ENCODE measurements around the gene COL16A1. TPM values are rescaled to one million over a fixed set of nuclear protein-coding genes. Genes with fewer than 3 reads are reported as not detected.

COL16A1 gene
- total and polyA plus RNA-seq, 2 of the 4 experiments (the other 2 are of a cell fraction): 34.2 to 62.8 TPM

- 25% methylated on average over 7 of the region's 7 CpGs; no CpG with 5 or more reads in 1 of the 2 experiments for WGBS, 2 experiments (ENCODE audit: extremely low coverage in 2 of 2, insufficient read length in 1 of 2)
- intact Hi-C loops (cut with micrococcal nuclease): loop anchor here (5.0 kb wide), 2 partner anchors 44 to 184 kb away; partner anchors contain the start of gene COL16A1
- POLR2A ChIA-PET (ENCODE audit: unreplicated experiment): no interaction called here
These were observed 42.9 kb upstream of the COL16A1 start for GRCh38 chr1:31746687-31747086.

More at GRCh38 chr1:31746687-31747086, 42.9 kb upstream of the COL16A1 start:
- peaks cover 22% of the 10 kb centered on the region for H3K4me1 ChIP-seq (ENCODE audit: control insufficient read depth, insufficient read depth, low read length)
- DNase-seq (no peak), ATAC-seq (ENCODE audit: low read depth) (no peak)
- no peak overlapping the region for H4K91ac ChIP-seq (ENCODE audit: insufficient read depth, low read depth, low read length)
- peaks cover 5% of the 10 kb centered on the region; the same call in 1 of the 2 replicates for H3K9me1 ChIP-seq (ENCODE audit: insufficient read depth, low read length)
- H3K4me2 ChIP-seq (ENCODE audit: low read depth, low read length): no peak overlapping the region
- no peak overlapping the region for H4K5ac ChIP-seq (ENCODE audit: low read depth, low read length)
- peaks cover 30% of the 10 kb centered on the region for H4K20me1 ChIP-seq (ENCODE audit: insufficient read depth, low read length)
- no peaks in the 10 kb centered on the region for H3K27me3 ChIP-seq (ENCODE audit: control insufficient read depth, insufficient read depth, low read length)
- H4K8ac ChIP-seq (ENCODE audit: low read depth in 2 of 2, low read length in 2 of 2): no peak overlapping the region
- H3K9me3 ChIP-seq (ENCODE audit: control insufficient read depth, insufficient read depth, low read length): no peaks in the 10 kb centered on the region
- no peak overlapping the region for H3K18ac ChIP-seq (ENCODE audit: low read depth, low read length)
- dilution Hi-C loops (cut with HindIII; ENCODE audit: low sequenced_read_pairs, unreplicated experiment): no loop called here
- no TSS peak for BruUV-seq (replicated peaks)
- H2AK5ac ChIP-seq (ENCODE audit: low read depth, low read length): no peak overlapping the region
- H2BK5ac ChIP-seq (ENCODE audit: low read depth, low read length, poor library complexity, severe bottlenecking): no peak overlapping the region
- no peak overlapping the region; the same call in 1 of the 2 replicates for H2BK20ac ChIP-seq (ENCODE audit: low read depth, low read length)
- H3K36me3 ChIP-seq (ENCODE audit: control insufficient read depth, insufficient read depth, low read length): no peaks in the 10 kb centered on the region
- no peak overlapping the region for H2BK15ac ChIP-seq (ENCODE audit: low read depth, low read length)
- no peak overlapping the region for H3K56ac ChIP-seq (ENCODE audit: extremely low read depth, insufficient read depth, low read length)
- H2AK9ac ChIP-seq (replicated peaks; ENCODE audit: low read depth, low read length, poor library complexity): peak overlapping the region; percentile 66
- H2AFZ ChIP-seq (replicated peaks; ENCODE audit: low read length, poor library complexity): no peak overlapping the region
- H3K79me1 ChIP-seq (ENCODE audit: low read depth in 1 of 2, low read length in 2 of 2): peaks cover 0 to 3% of the 10 kb centered on the region in 2 experiments; a peak in 1 of 4 replicates
- CTCF ChIA-PET: interaction anchor here (1.2 to 1.7 kb wide), 2 partner anchors 12 to 102 kb away, joined by 4 to 9 read pairs; partner anchors contain the start of gene PEF1
- no peak for TF ChIP-seq SMC3 (IDR thresholded peaks at IDR 0.05; ENCODE audit: low read depth, low read length)
- TF ChIP-seq CEBPB (IDR thresholded peaks at IDR 0.05; ENCODE audit: low read depth, low read length): peak; percentile 29; the same call in 1 of the 2 replicates
- no peak for TF ChIP-seq MAZ (IDR thresholded peaks at IDR 0.05; ENCODE audit: borderline replicate concordance, low read depth, low read length)
- no peak overlapping the region for H3K14ac ChIP-seq (replicated peaks; ENCODE audit: low read depth, low read length)
- no peak overlapping the region for H3K27ac ChIP-seq (ENCODE audit: insufficient read depth, low read length)
- no peak overlapping the region for H3K4ac ChIP-seq (ENCODE audit: low read depth, low read length)
- in situ Hi-C loops (cut with MboI; ENCODE audit: low sequenced_read_pairs): loop anchor here (10.0 kb wide), 1 partner anchor 82 kb away; no protein-coding TSS in a partner anchor
- H3K23ac ChIP-seq (ENCODE audit: low read depth, low read length): no peak overlapping the region
- H3K9ac ChIP-seq (ENCODE audit: low read depth, low read length): no peak overlapping the region
- no peak overlapping the region for H3K4me3 ChIP-seq (ENCODE audit: insufficient read depth, low read depth, low read length)
- H2BK120ac ChIP-seq (ENCODE audit: low read depth, low read length): no peak overlapping the region

All from IMR-90 (cell line).